Amygdala (tissue), 56 donors: Measurements from ENCODE around the gene NLK.
"Not testable (repeated sequence)": the region's sequence is repeated elsewhere in the genome, so short reads cannot be mapped to it uniquely, and the experiment has no call there.

Experiments
- DNase-seq, 56 donors: peaks; one replicate each; lab custom pipeline; 2025; lab: John Stamatoyannopoulos, UW

The NLK gene

DNA sequence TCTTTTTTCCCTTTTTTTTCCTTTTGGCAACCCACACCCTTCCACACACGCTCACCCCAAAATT lies at the start of gene NLK:
NLK (plus strand) TSS at position 21 of the 64 bp plus-strand sequence. CDS start 197 bp downstream, outside the sequence.
- DNase-seq, result no peak

DNA sequence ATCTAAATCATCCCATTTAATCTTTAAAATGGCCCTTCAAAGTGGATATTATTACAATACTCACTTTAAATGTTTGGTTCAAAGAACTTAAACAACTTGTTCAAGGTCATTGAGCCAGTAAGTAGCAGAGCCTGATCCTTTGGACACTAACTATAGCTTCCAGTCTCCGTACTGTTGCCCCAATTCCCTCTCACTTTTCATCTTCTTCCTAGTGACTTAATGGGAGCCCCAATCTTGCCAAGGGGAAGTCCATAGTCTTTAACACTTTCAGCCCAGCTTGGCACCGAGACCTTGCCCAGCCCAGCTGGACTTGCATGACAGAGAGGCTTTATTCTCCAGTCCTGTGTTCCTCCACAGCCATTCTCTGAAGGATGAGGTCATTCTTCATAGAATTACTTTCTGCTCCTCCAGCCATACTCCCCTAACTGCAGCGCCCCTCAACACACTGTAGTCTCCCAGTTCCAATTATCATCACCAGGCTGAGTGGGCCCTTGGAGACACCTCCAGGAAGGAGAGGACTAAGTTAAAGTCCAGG lies 49.2 kb upstream of the NLK start:
- peak in 50 of 56 donors; percentile 11 to 85 (median 55) for DNase-seq

DNA sequence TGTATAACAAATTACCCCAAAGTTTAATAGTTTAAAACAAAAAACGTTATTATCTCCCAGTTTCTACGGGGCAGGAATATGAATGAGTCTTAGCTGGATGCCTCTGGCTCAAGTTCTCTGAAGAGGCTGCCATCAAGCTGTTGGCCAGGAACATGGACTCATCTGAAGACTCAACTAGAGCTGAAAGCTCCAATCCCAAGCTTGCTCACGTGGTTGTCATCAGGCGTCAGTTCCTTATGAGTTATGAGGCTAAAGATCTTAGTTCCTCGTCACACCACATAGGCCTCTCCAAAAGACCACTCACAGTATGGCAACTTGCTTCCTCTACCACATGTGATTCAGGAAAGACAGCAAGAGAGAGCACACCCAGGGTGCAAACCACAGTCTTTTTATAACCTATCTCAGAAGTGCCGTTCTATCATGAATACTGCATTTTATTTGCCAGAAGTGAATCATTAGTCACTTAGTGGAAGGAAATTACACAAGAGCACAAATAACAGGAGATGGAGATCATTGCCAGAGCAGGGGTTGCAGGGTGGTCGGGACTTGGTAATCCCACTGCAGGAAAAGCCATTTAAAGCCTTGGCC lies 48.7 kb upstream of the NLK start:
- peak in 6 of 56 donors; percentile 17 to 48 (median 36) for DNase-seq

DNA sequence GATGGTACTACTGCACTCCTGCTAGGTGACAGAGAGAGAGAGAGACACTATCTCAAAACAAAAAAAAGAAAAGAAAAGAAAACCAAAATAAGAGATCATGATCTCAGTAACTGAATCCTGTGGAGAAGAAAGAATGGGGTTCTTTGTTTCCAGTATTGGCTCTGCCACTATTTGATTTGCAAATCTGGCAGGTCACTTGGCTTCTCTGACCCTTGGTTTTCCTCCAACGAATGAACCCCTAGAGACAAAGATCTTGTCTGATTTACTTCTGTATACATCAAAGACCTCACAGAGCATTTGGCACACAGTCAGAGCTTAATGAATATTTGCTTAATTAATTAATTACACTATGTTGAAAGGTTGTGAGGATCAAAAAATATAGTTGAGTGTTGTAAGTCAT lies 47.9 kb upstream of the NLK start:
- peak in 10 of 56 donors; percentile 15 to 58 (median 34) for DNase-seq

DNA sequence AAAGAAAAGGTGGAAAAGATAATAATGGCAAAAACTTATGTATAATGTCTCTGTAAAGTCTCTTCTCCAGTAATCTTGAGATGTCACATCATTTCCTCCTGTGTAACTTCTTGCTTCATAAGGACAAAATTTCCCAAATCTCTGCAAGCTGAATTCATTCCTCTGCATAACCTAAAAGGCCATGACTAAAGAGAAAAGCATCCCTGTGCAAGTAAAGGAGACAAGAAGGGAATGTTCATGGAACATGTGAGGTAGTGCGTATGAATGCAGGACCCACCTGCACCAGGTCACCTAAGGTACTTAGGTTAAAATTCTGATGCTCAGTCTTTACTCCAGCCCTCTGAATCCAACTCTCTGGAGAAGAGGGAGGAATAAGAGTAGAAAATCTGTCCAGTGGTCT lies 46.9 kb upstream of the NLK start:
- no peak for DNase-seq

DNA sequence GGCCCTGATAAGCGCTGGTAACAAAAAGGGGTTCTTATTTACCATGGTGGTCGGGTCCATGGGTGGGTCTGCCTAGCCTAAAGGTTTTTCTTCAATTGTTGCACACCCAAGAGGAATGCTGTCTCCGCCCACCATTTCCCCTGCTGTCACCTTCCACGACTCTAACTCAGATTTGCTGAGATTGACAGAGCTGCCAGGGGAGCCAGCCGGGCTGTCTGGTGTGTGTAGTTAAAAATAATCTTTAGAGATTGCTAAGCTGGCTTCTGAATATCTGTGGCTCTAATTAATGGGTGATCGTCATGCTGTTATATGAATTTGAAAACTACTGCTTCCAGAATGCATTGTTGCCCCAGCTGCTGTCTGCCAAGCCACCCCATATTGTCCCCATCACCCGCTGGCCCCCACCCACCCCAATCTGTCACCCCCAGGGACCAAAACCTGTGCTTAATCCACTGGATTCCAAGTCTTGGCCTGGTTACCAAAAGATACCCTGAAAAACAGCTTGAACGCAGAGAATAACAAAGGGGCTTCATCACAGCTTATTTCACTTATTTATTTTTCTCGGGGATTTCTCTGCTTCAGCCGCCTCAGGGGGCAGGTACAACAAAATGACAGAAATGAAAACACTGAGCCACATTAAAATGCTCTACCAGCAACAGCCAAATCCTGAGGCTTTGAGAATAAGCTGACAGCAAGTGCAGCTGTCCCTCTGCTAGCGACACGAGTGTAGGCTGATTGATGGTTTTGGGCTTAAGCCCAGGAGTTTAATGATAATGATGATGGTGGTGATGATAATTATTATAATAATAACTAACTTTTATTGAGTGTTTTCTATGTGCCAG lies 46.1 kb upstream of the NLK start:
- peak in 4 of 56 donors; percentile 13 to 43 (median 16) for DNase-seq

DNA sequence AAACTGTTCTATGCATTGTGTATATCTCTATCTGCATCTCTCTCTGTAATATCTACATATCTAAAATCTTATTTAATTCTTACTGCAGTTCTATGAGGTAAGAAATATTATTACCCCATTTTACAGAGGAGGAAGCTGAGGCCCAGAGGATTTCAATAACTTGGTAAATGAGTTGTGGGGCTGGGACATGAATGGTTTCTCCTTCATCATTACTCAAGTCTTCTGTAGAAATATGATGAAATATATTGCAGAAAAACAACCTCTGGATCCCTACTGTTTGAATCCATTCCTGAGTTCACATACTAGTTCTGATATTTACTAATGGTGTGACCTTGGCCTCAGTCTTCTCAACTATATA lies 45.5 kb upstream of the NLK start:
- no peak for DNase-seq

DNA sequence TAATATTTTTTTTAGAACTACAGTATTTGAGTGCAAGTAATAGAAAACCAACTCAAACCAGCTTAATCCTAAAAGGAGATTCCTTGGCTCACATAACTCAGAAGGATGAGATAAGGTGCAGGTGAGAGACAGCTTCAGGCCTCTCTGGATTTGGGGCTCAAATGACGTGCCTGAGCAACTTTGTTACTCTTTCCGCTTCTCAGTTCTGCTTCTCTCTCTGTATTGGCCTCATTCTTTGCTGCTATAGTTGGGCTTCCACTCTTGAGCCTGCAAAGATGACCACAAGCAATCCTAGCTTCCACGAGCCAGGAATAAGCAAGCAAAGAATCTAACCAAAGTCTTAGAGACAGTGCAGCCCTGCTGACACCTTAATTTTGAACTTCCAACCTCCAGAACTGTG lies 45.0 kb upstream of the NLK start:
- DNase-seq, result no peak

DNA sequence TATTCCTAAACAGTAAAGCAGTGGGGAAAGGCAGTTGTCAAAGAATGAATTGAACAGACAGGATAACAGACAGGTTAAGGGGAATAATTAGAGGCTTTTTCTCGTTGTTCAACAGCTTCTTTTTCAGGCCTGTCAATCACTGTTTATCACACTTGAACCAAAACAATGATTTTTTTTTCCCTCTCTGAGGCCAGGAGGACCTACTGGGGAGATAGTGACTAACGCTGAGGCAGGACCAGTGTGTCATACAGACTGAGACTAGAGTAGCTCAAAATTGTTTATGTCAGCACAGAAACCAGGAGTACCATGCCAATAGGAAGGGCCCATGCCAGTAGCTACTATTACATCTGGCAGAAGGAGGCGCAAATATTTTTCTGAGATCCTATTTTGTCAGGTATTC lies 41.3 kb upstream of the NLK start:
- no peak for DNase-seq

DNA sequence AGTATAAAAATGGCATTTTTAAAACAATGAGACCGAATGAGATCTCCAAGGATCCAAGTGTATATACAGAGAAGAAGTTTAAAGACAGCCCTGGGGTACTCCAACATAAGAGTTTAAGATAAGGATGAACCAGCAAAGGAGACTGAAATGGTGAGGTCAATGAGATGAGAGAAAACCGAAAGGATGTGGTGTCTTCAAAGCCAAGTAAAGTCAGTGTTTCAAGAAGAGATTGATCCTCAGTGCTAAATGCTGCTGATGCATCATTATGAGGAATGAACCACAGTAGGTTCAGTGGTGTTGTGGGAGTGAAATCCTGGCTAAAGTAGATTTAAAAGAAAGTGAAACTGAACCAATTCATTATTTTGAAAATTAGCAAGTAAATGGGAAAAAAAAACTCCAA lies 38.1 kb upstream of the NLK start:
- DNase-seq, result no peak

DNA sequence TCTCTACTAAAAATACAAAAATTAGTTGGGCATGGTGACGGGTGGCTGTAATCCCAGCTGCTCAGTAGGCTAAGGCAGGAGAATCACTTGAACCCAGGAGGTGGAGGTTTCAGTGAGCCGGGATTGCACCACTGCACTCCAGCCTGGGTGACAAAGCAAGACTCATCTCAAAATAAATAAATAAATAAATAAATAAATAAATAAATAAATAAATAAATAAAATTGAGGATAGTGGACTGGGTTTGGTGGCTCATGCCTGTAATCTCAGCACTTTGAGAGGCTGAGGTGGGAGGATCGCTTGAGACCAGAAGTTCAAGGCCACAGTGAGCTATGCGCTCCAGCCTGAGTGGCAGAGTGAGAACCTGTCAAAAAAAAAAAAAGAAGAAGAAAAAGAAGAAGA lies 34.6 kb upstream of the NLK start:
- not testable (repeated sequence) for DNase-seq

DNA sequence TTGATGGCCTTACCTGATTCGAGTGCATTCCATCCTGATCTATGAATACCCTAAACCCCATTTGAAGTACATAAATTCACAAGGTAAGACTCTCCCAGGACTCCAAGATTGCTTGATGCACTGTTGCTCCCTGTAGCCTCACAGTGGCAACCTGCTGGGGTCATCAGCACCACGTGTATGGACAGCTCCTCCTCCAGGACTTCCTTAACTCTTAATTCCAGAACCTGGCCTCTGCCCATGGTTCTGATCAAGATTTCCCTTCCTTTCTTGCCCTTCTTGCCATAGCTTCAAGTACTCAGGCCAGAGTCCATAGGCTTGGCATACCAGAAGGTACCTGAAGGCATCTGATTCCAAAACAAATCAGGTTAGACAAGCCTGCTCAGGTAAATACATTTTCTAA lies 34.0 kb upstream of the NLK start:
- no peak for DNase-seq

DNA sequence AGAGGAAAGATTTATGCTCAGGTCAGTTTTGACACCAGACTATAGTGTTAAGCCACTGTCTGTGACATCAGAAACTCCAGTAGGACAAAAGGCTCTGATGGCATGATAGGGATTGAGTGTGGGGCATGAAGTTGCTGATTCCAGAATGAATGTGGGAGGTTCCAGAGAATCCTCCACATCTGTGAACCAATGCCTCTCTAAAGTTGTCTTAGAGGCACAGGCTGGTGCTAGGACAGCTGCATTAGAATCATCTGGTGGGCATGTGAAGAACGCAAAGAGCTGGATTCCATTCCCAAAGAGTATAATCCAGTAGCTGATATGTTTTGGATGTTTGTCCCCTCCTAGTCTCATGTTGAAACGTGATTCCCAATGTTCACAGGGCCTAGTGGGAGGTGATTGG lies 32.1 kb upstream of the NLK start:
- DNase-seq, result no peak

DNA sequence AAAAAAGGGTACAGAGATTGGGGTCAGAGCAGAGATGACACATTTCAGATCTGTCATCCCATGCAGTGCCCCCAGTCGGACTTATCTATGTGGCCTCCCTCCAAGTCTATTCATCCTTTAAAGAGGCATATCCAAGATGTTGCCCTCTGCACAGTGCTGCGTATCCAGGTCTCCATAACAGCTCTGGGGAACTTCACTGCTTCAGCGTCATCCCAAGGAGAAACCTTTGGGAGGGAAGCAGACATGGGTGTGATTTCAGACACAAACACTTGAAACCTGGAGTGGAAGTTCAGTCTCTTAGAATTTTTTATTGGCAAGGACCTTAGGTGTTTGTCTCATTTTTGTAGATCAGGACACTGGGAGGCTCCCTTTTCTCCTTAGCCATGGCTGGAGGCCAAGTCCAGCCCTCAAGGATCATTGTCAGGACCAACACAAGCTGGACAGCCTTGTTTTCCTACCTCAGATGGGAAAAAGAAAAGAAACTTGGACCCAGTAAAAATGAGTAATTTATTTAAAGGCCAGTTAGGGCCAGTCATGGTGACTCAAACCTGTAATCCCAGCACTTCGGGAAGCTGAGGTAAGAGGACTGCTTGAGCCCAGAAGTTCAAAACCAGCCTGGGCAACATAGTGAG lies 23.9 kb upstream of the NLK start:
- no peak for DNase-seq

DNA sequence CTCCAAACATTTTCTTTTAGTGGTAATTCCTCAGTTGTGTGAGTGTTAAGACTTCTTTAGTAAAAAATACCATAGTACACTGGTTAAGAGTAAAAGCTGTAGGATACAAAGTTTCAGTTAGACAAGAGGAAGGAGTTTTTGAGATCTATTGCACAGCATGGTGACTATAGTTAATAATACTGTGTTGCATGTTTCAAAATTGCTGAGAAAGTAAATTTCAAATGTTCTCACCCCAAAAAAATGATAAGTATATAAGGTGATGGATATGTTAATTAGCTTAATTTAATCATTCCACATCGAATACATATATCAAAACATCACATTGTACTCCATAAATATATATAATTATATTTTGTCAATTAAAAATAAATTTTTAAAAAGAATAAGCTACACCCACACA lies 22.0 kb upstream of the NLK start:
- DNase-seq, result no peak

DNA sequence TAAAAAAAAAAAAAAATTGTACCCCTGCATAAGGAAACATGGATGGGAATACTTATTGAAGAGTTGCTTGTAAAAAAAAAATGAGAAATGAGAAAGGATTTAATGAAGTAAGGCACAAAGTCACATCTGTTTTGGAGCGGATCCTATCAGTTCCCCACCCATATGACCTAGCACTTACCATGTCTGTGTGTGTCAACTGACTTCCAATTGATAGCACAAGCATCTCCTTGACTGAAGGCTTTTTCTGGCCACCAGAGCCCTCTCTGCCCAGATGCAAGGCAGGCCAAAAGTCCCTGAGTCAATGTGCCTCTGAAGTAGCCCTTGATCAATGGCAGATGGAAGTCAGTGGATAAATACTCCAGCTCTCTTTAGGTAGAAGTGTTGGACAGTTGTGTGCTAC lies 13.4 kb upstream of the NLK start:
- DNase-seq, result no peak

DNA sequence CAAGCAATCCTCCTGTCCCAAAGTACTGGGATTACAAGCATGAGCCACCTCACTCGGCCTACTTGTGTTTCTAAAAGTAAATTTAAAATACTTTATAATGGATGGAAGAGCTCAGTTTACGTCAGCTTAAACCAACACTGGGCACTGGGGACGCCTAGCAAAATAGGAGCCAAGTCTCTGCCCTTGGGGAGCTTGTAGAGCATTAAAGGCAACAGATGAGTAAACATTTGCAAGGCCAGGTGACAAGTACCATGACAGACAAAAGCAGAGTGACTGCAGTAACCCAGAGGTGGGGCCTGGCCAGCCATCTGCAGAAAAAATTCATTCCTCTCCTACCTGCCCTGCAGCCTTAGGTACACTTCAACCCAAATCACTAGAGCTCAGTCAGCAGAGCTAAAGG lies 12.1 kb upstream of the NLK start:
- no peak for DNase-seq

DNA sequence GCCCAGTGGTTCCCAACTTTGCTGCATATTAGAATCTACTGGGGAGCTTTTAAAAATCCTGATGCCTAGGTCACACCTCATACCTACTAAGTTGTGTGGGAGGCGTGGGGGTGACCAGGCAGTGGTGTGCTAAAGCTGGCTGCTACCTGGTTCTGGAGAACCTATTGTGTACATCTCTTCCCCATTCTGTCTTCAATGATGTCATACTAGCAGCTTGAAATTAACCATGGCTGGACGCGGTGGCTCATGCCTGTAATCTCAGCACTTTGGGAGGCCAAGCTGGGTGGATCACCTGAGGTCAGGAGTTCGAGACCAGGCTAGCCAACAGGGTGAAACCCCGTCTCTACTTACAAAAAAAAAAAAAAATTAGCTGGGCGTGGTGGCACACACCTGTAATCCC lies 11.3 kb upstream of the NLK start:
- no peak for DNase-seq

DNA sequence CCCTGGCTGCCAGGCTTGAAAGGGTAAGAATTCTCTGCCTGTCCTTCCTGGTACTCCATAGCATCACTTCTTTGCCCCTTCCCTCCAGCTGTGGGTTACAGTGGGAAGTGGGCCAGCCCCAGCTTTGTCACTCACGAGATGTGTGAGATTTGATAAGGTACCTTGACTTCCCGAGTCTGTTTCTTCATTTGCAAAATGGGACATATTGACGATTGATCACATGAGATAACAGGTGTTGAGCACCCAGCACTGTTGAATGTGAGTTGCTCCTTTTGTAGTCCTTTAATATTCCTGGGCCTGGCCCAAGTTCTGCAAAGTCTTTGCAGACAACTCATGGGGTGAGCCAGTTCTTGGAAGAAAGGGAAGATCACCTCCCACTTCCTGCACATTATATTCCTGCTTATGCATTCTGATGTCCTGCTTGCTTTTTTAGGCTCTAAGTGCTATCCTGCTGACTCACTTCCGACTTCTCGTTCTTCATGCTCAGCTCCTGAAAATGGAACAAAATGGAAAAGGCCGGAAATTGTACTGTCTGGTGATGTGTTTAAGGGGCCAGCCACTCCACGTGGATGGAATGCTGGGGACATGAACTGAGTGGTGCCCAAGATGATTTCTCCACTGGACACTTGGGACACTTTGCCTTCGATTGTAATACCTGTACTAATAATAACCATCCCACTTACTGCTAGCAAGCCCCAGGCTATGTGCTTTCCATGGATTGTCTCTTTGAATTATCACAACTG lies 8.3 kb upstream of the NLK start:
- peak in 7 of 56 donors; percentile 4 to 57 (median 11) for DNase-seq

DNA sequence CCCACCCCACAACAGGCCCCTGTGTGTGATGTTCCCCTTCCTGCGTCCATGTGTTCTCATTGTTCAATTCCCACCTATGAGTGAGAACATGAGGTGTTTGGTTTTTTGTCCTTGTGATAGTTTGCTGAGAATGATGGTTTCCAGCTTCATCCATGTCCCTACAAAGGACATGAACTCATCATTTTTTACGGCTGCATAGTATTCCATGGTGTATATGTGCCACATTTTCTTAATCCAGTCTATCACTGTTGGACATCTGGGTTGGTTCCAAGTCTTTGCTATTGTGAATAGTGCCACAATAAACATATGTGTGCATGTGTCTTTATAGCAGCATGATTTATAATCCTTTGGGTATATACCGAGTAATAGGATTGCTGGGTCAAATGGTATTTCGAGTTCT lies 7.0 kb upstream of the NLK start:
- not testable (repeated sequence) for DNase-seq

DNA sequence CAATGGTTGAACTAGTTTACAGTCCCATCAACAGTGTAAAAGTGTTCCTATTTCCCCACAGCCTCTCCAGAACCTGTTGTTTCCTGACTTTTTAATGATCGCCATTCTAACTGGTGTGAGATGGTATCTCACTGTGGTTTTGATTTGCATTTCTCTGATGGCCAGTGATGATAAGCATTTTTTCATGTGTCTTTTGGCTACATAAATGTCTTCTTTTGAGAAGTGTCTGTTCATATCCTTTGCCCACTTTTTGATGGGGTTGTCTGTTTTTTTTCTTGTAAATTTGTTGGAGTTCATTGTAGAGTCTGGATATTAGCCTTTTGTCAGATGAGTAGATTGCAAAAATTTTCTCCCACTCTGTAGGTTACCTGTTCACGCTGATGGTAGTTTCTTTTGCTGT lies 6.6 kb upstream of the NLK start:
- not testable (repeated sequence) for DNase-seq

DNA sequence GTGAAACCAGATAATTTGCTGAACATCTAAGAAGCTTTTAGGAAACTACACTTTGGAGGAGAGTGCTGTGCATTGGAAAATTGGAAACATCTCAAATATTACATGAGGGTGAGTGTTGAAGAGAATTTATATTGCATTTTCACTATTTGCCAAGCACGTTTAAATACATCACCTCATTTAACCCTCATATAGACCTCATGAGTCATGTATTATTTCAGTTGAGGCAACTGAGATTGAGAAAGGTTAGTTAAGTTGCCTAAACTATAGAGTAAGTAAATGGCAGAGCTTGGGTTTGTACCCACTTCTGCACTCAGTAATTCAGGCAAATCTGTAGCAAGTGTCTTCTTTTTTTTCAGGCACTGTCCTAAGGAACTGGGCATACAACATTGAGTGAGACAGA lies 3.7 kb upstream of the NLK start:
- DNase-seq, result no peak
